GM18907 (cell line): ENCODE results near the gene WSB2.
"Not testable (repeated sequence)": the region's sequence is repeated elsewhere in the genome, so short reads cannot be mapped to it uniquely, and the experiment has no call there.

Source experiments
- ATAC-seq: cut with Tn5 transposase; IDR thresholded peaks from one replicate; pipeline ENCODE4 v1.9.1; 2021; ENCODE audit warnings: mild to moderate bottlenecking, moderate library complexity; ENCODE audit not compliant: unreplicated experiment

The WSB2 gene

GRCh38 chr12:118061011-118061872 is at the start of gene WSB2:
Gene WSB2 (minus strand): TSS chr12:118061179. CDS start chr12:118061048, 131 bp downstream.
- no peak for ATAC-seq

- ATAC-seq: no peak
These were observed 48.1 kb upstream of the WSB2 start for GRCh38 chr12:118109088-118109487.

GRCh38 chr12:118107694-118108093 is 46.7 kb upstream of the WSB2 start:
- ATAC-seq: no peak

- no peak for ATAC-seq
These were observed 46.0 kb upstream of the WSB2 start for GRCh38 chr12:118107011-118107410.

GRCh38 chr12:118103601-118104382 is 42.8 kb upstream of the WSB2 start, which contains the start of gene VSIG10:
Gene VSIG10 (minus strand): TSS chr12:118104011. CDS start chr12:118103671, 340 bp downstream.
- ATAC-seq: no peak

GRCh38 chr12:118103201-118103600 is 42.2 kb upstream of the WSB2 start:
- no peak for ATAC-seq

GRCh38 chr12:118102609-118103008 is 41.6 kb upstream of the WSB2 start:
- no peak for ATAC-seq

GRCh38 chr12:118102070-118102469 is 41.1 kb upstream of the WSB2 start:
- no peak for ATAC-seq

GRCh38 chr12:118101051-118101450 is 40.1 kb upstream of the WSB2 start:
- no peak for ATAC-seq

GRCh38 chr12:118098911-118099671 is 38.1 kb upstream of the WSB2 start:
- ATAC-seq: no peak

- no peak for ATAC-seq
These were observed 37.4 kb upstream of the WSB2 start for GRCh38 chr12:118098401-118098800.

GRCh38 chr12:118094039-118094438 is 33.1 kb upstream of the WSB2 start:
- ATAC-seq: no peak

GRCh38 chr12:118089782-118090181 is 28.8 kb upstream of the WSB2 start:
- ATAC-seq: no peak

- ATAC-seq: no peak
These were observed 21.2 kb upstream of the WSB2 start for GRCh38 chr12:118082161-118082560.

- not testable (repeated sequence) for ATAC-seq
These were observed 20.5 kb upstream of the WSB2 start for GRCh38 chr12:118081521-118081920.

- no peak for ATAC-seq
These were observed 12.8 kb upstream of the WSB2 start for GRCh38 chr12:118073768-118074167.

- no peak for ATAC-seq
These were observed 9.7 kb upstream of the WSB2 start for GRCh38 chr12:118070650-118071049.

- ATAC-seq: no peak
These were observed 7.5 kb upstream of the WSB2 start for GRCh38 chr12:118068445-118068844.

GRCh38 chr12:118065380-118065779 is 4.4 kb upstream of the WSB2 start:
- no peak for ATAC-seq

- ATAC-seq: no peak
These were observed 3.6 kb upstream of the WSB2 start for GRCh38 chr12:118064608-118065007.
